ENCODE measurements around the gene GMDS.

DNA sequence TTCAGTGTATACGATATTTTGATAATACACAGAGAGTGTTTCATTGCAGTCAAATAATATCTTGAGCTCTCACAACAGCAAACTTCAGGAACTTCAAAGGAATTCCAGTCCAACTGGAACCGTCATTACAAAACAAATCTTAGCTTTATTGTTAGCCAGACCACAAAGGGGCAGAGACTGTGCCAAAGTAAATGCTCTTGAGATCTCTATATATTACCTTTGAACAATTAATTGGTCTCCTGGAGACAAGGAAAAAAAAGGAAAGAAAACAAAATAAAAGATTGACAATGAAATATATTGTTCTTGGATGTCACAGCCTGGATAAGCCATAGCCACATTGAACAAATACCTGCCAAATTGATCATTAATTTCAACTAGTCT, 565.7 kb downstream of the GMDS start:
- TF ChIP-seq CTCF (IDR thresholded peaks at IDR 0.05; ENCODE audit: extremely low read depth in 1 of 2, insufficient read depth in 1 of 2, low read depth in 1 of 2, low read length in 2 of 2): no peak
- TF ChIP-seq POLR2AphosphoS5 (IDR thresholded peaks at IDR 0.05; ENCODE audit: insufficient read depth, low read depth, low read length): no peak
- TF ChIP-seq POLR2A (IDR thresholded peaks at IDR 0.05; ENCODE audit: low read depth, low read length): no peak
- TF ChIP-seq GATA2 (IDR thresholded peaks at IDR 0.05; ENCODE audit: insufficient read depth, insufficient read length, low read depth, low read length): no peak
- TF ChIP-seq EZH2 (IDR thresholded peaks at IDR 0.05; ENCODE audit: borderline replicate concordance, low read depth, low read length, severe bottlenecking): no peak
- TF ChIP-seq JUN (IDR thresholded peaks at IDR 0.05; ENCODE audit: borderline replicate concordance, insufficient read depth, insufficient read length, low read depth): no peak
- TF ChIP-seq MYC (IDR thresholded peaks at IDR 0.05; ENCODE audit: low read depth, low read length): no peak
- TF ChIP-seq, protein P1, sequence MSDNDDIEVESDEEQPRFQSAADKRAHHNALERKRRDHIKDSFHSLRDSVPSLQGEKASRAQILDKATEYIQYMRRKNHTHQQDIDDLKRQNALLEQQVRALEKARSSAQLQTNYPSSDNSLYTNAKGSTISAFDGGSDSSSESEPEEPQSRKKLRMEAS (IDR thresholded peaks at IDR 0.05; ENCODE audit: insufficient read depth, insufficient read length): no peak
- TF ChIP-seq FOS (IDR thresholded peaks at IDR 0.05; ENCODE audit: borderline replicate concordance, insufficient read depth, low read length): no peak

Measured in endothelial cell of umbilical vein (primary cell).